GM23248 (cell line): Measurements from ENCODE around the gene IGIP. TPM values are rescaled to one million over a fixed set of nuclear protein-coding genes. Genes with fewer than 3 reads are reported as not detected.

Source experiments
- DNase-seq: peaks from one replicate; pipeline ENCODE4 v3.0.0-alpha.2; 2015
- H2AFZ ChIP-seq: fragments of 200-600 bp; sonication (generic); 2 replicates; pipeline ENCODE4 v1.6.1; 2016; ENCODE audit warnings: antibody characterized with exemption
- H3F3A ChIP-seq: fragments of 200-600 bp; sonication (generic); 2 replicates; pipeline ENCODE4 v1.6.1; 2016; ENCODE audit warnings: mild to moderate bottlenecking, antibody characterized with exemption, mixed run types; ENCODE audit not compliant: insufficient read depth
- H3K27ac ChIP-seq: fragments of 200-600 bp; sonication (generic); 2 replicates; pipeline ENCODE4 v1.5.1; 2016; ENCODE audit warnings: mild to moderate bottlenecking
- H3K27me3 ChIP-seq: fragments of 200-600 bp; sonication (generic); replicated peaks from 2 replicates; pipeline ENCODE4 v1.6.1; 2016; ENCODE audit warnings: mild to moderate bottlenecking; ENCODE audit not compliant: insufficient read depth
- H3K36me3 ChIP-seq: fragments of 200-600 bp; sonication (generic); 2 replicates; pipeline ENCODE4 v1.6.1; 2016; ENCODE audit warnings: low read depth, mild to moderate bottlenecking
- H3K4me1 ChIP-seq: fragments of 200-600 bp; sonication (generic); 2 replicates; pipeline ENCODE4 v1.6.1; 2016; ENCODE audit warnings: mild to moderate bottlenecking; ENCODE audit not compliant: insufficient read depth
- H3K4me2 ChIP-seq: fragments of 200-600 bp; sonication (generic); one replicate; pipeline ENCODE4 v1.6.1; 2016; ENCODE audit warnings: mild to moderate bottlenecking; ENCODE audit not compliant: unreplicated experiment
- H3K4me3 ChIP-seq: fragments of 200-600 bp; sonication (generic); 2 replicates; pipeline ENCODE4 v1.5.1; 2016; ENCODE audit warnings: mild to moderate bottlenecking
- H3K79me2 ChIP-seq: fragments of 200-600 bp; sonication (generic); 2 replicates; pipeline ENCODE4 v1.6.1; 2016; ENCODE audit warnings: mild to moderate bottlenecking; ENCODE audit not compliant: insufficient read depth
- H3K9ac ChIP-seq: fragments of 200-600 bp; sonication (generic); 2 replicates; pipeline ENCODE4 v1.6.1; 2016; ENCODE audit warnings: mild to moderate bottlenecking
- H3K9me2 ChIP-seq: fragments of 200-600 bp; sonication (generic); 2 replicates; pipeline ENCODE4 v1.6.1; 2016; ENCODE audit warnings: mixed run types, mild to moderate bottlenecking, moderate library complexity; ENCODE audit not compliant: insufficient read depth
- H3K9me3 ChIP-seq: fragments of 200-600 bp; sonication (generic); one replicate; pipeline ENCODE4 v1.6.1; 2017; ENCODE audit warnings: low read depth
- H4K20me1 ChIP-seq: fragments of 200-600 bp; sonication (generic); 2 replicates; pipeline ENCODE4 v1.6.0; 2016; ENCODE audit not compliant: insufficient read depth
- EZH2 ChIP-seq: fragments of 200-600 bp; sonication (generic); IDR thresholded peaks from 2 replicates; pipeline ENCODE4 v1.6.1; 2018; ENCODE audit warnings: antibody characterized with exemption, mild to moderate bottlenecking; ENCODE audit not compliant: insufficient read depth, poor library complexity, severe bottlenecking
- EZH2phosphoT487 ChIP-seq: fragments of 200-600 bp; sonication (generic); IDR thresholded peaks from 2 replicates; pipeline ENCODE4 v1.6.1; 2018; ENCODE audit warnings: antibody characterized with exemption, moderate library complexity, mild to moderate bottlenecking, low read depth; ENCODE audit not compliant: insufficient read depth
- WGBS, 2 experiments: methylation state at CpG; one replicate each; pipeline ENCODE4 v1.1.6; 2015 to 2017; ENCODE audit warnings: low lambda C conversion rate in 2 of 2, low coverage in 1 of 2; ENCODE audit errors: missing lambda C conversion rate in 2 of 2; 5-methylcytosine and 5-hydroxymethylcytosine counted together
- in situ Hi-C: fragments of 300-500 bp; cut with MboI; formaldehyde crosslinking; loops from 2 replicates; pipeline ENCODE4 v1.15.0; 2020
- polyA plus RNA-seq: library from polyadenylated mRNA; unstranded; fragments of >200 nt; fragmentation: Nextera tagmentation; extraction: Ambion mirVana; gene quantifications from 2 replicates; pipeline ENCODE4 v1.2.1, GENCODE V29; 2016
- total RNA-seq: library from RNA; depleted of rRNA; stranded (reverse); fragments of >200 nt; shearing (Covaris generic); gene quantifications from 2 replicates; pipeline ENCODE4 v1.2.3, GENCODE V29; 2014

The IGIP gene
- total and polyA plus RNA-seq, 2 experiments from 2014 or later, result 3.5 to 13.0 TPM

DNA sequence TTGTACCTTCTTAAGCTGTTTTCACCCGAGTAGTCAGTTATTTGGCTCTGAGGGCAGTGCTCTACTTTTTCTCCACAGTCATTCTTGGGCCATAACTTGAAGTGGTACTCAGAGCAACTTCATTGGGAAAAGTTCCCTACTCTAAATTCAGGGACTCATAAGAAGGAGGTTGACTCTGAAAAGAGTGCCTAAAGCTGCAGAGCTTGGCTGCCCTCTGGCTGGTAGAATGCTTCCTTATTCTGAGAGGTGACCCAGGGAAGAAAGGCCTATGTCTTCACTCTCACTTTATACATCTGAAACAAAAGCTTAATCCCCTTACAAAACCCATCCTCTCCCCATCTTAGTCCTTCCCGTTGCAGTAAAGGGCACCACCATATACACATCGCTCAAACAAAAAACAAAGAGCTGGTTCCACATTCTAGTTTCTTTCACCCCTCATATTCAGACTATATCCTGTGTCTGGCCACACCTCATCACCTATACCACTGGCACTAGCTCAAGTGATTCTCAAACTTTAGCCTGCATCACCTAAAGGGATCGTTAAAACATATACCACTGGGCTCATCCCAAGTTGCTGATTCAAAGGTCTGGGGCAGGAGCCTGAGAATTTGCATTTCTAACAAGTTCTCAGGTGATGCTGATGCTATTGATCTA lies 7.9 kb downstream of the IGIP start:
- Histone ChIP-seq H3K4me3 (no peak overlapping the region), H3K9me2 (no peaks in the 10 kb centered on the region), H3K4me1 (peaks cover 20% of the 10 kb centered on the region), H3K4me2 (no peak overlapping the region), H3F3A (peaks cover 30% of the 10 kb centered on the region), H4K20me1 (0 out of 2 replicates have a peak, but pooled peaks cover 19% of the 10 kb centered on the region), H3K27ac (no peak overlapping the region), H3K27me3 (no peaks in the 10 kb centered on the region), H3K79me2 (peaks cover 84% of the 10 kb centered on the region), H3K36me3 (no peaks in the 10 kb centered on the region), H3K9ac (no peak overlapping the region), H3K9me3 (no peaks in the 10 kb centered on the region), H2AFZ (no peak overlapping the region)
- DNase-seq, result no peak
- TF ChIP-seq EZH2phosphoT487 (no peak), EZH2 (no peak)
- WGBS, 2 experiments, result 85 to 89% methylated on average over 4 of the region's 4 CpGs
- in situ Hi-C loops, result no loop called here

DNA sequence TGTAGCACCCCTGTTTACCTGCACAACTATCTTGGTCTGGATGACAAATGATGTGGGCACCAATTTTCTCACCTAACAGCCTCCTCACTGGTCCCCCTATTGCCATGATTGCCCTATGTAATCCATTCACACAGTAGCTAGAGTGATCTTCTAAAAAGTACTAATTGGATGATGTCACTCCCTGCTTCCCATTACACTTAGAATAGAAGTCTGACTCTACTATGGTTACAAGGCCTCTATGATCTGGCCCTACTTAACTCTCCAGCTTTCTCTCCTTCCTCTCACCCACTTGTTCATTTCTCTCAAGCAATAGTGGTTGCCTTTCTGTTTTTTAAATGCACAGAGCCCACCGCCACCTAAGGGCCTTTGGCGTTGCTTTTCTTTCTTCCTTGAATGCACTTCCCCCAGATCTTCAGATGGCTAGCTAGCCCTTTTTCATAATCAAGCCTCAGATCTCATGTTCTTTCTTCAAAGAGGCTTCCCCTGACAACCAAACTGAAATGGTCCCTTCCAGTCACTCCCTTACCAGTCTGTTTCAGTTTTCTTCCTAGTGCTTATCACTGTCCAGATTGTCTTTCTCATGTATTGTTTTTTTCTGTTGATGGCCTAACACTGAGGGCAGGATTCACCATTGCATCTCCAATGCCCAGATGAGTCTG lies 8.7 kb downstream of the IGIP start:
- 0 out of 2 replicates have a peak, but pooled peaks cover 19% of the 10 kb centered on the region for H4K20me1 ChIP-seq
- H3K9me2 ChIP-seq, result no peaks in the 10 kb centered on the region

DNA sequence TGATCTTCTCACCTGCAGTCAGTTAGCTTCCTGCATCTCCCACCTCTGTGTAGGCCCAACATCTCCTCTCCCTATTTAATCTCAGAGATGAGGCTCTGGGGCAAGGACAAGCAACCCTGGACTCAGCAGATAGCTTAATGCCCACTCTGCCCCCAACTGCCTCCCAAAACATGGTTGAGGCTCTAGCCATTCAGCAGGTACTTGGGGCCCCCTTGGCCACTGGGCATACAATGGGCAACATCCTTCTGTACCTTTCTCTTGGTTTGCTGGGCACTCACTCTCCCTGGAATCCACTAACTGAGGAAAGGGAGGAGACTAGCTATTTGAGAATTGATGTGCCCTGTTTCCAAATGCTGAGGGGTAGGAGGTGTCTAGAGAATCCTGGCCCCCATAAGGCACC lies 9.4 kb downstream of the IGIP start:
- Histone ChIP-seq H3K4me3 (no peak overlapping the region), H3K79me2 (peaks cover 84% of the 10 kb centered on the region), H3K36me3 (no peaks in the 10 kb centered on the region), H3K4me2 (no peak overlapping the region), H3K27ac (no peak overlapping the region), H3F3A (peaks cover 30% of the 10 kb centered on the region), H3K9ac (no peak overlapping the region), H2AFZ (no peak overlapping the region), H3K27me3 (no peaks in the 10 kb centered on the region), H3K9me3 (no peaks in the 10 kb centered on the region), H4K20me1 (peaks cover 23% of the 10 kb centered on the region; the same call in 1 of the 2 replicates), H3K4me1 (peaks cover 20% of the 10 kb centered on the region), H3K9me2 (no peaks in the 10 kb centered on the region)
- TF ChIP-seq EZH2 (no peak), EZH2phosphoT487 (no peak)
- DNase-seq, result no peak
- in situ Hi-C loops, result no loop called here

More for the DNA sequence above, 8.7 kb downstream of the IGIP start:
- H3K4me1 ChIP-seq, result peaks cover 20% of the 10 kb centered on the region
- in situ Hi-C loops, result no loop called here
- H2AFZ ChIP-seq, result no peak overlapping the region
- no peak for TF ChIP-seq EZH2phosphoT487
- TF ChIP-seq EZH2, result no peak
- no peak overlapping the region for H3K4me3 ChIP-seq
- no peaks in the 10 kb centered on the region for H3K27me3 ChIP-seq
- H3F3A ChIP-seq, result peaks cover 30% of the 10 kb centered on the region
- H3K27ac ChIP-seq, result no peak overlapping the region
- H3K9ac ChIP-seq, result no peak overlapping the region
- WGBS, 2 experiments, result 99 to 100% methylated on average over 2 of the region's 2 CpGs
- no peak for DNase-seq
- no peaks in the 10 kb centered on the region for H3K36me3 ChIP-seq
- no peak overlapping the region for H3K4me2 ChIP-seq
- no peaks in the 10 kb centered on the region for H3K9me3 ChIP-seq
- H3K79me2 ChIP-seq, result peaks cover 84% of the 10 kb centered on the region

DNA sequence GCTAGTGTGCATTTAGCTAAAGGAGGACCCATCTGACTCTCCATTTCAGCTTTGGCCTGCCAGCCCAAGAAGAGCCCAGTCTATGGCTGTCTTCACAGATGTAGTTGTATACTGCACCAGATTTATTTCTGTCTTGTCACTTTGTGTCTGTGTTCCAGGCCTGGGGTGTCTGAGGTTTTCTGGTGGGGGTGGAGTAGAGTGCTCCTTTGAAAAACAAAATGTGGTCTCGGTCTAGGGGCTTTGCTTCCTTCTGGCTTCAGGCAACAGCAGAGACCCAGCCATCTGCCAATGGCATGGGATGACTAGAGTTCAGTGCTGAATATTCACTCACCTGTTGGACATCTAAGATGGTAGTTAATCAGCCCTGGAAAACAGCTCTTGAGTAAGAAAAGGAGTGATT lies 10.9 kb downstream of the IGIP start:
- Histone ChIP-seq H3K9me3 (no peaks in the 10 kb centered on the region), H3K4me2 (no peak overlapping the region), H3F3A (peaks cover 26% of the 10 kb centered on the region), H3K27ac (no peak overlapping the region), H3K27me3 (no peaks in the 10 kb centered on the region), H3K36me3 (no peaks in the 10 kb centered on the region), H3K4me1 (peaks cover 30% of the 10 kb centered on the region), H3K9ac (no peak overlapping the region), H4K20me1 (peaks cover 28% of the 10 kb centered on the region; the same call in 1 of the 2 replicates), H3K4me3 (no peak overlapping the region), H2AFZ (no peak overlapping the region), H3K9me2 (no peaks in the 10 kb centered on the region), H3K79me2 (peaks cover 86% of the 10 kb centered on the region)
- TF ChIP-seq EZH2, result no peak
- no peak for TF ChIP-seq EZH2phosphoT487
- DNase-seq, result no peak
- in situ Hi-C loops, result no loop called here
- WGBS, 2 experiments, result 88 to 91% methylated on average over 1 of the region's 1 CpG
